ENCODE results near the gene TRIM24.

- TF ChIP-seq EZH2 (IDR thresholded peaks at IDR 0.05; ENCODE audit: insufficient read depth, poor library complexity, severe bottlenecking) (no peak), EZH2phosphoT487 (IDR thresholded peaks at IDR 0.05; ENCODE audit: insufficient read depth, low read depth) (no peak)
Measured at GRCh38 chr7:138579136-138579535, 119.1 kb downstream of the TRIM24 start.

All from GM23248 (cell line).